NCI-H446 (cell line): ENCODE measurements around the gene CCDC195.

ENCODE experiments used
- DNase-seq, 2 experiments: peaks; one replicate each; lab custom pipeline; 2025; lab: John Stamatoyannopoulos, UW

The CCDC195 gene

DNA sequence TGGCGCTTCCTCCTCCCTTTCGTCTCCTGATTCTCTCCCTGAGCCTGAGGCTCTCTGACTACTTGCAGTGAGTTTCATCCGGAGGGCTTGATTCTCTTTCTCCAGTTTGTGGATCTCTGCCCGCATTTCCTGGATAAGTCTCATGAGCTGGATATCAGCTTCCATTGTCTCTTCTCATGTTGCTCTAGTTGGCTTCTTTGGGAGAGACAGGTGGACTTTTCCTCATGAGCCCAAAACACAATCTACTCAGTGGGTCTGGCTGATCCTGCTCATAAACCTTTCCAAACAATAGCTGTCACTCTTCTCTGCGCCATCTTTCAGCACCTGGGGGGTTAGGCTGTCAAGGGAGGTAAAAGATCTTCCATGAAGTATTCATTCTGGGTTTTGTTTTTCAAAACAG is at the start of gene CCDC195:
TSS of gene CCDC195 (minus strand) at position 165 of the 400 bp plus-strand sequence. CDS start at position 165, 0 bp downstream.
- DNase-seq, result no peak

DNA sequence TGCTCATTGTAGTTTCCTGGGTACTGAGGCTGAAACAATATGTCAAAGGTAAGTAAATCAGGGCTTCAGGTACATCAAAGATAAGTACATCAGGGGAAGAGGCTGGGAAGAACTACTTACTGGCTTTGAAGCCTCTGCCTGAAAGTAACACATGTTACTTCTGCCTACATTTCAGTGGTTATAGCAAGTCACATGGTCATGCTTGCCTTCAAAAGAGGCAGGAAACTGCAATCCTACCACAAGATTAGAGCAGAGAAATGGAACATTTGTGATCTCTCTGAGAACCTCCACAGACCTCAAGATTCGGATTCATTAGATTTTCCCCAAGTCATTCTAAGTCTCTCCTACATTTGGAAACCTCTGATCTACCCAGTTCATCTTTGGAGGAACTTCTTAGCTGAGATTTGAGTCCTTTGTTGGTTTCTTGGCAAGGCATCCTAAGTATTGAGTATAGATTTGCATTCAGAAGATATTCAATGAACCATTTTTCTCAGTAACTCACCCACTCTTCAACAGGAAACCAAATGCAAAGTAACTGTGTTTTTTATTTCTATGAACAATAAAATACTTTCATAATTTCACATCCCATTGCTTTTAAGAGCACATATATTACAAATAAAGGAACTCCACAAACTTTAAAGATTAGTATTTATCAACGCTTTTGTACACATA is 48.5 kb upstream of the CCDC195 start:
- DNase-seq, result no peak

DNA sequence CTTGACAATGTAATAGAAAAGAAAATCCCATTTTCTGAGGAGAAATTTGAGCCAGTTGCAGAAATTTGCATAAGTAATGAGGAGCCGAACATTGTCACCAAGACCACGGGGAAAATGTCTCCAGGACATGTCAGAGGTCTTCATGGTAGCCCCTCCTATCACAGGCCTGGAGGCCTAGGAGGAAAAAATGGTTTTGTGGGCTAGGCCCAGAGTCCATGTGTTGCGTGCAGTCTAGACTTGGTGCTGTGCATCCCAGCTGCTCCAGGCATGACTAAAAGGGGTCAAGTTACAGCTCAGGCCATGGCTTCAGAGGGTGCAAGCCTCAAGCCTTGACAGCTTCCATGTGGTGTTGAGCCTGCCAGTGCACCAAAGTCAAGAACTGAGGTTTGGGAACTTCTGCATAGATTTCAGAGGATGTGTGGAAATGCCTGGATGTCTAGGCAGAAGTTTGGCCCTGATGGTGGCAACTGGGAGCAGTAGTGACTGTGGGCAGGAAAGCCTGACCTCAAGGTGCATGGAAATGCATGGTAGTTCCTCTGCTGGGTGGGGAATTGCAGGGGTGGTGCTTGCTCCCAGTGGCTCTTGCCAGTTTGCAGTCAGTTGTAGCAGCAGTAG is 41.9 kb upstream of the CCDC195 start:
- no peak for DNase-seq

- no peak for DNase-seq
These were observed 37.8 kb upstream of the CCDC195 start for GRCh38 chr2:224753743-224754540.

- no peak for DNase-seq
These were observed 36.0 kb upstream of the CCDC195 start for GRCh38 chr2:224751996-224752698.

- DNase-seq, result no peak
These were observed 33.0 kb upstream of the CCDC195 start for GRCh38 chr2:224749136-224749535.

DNA sequence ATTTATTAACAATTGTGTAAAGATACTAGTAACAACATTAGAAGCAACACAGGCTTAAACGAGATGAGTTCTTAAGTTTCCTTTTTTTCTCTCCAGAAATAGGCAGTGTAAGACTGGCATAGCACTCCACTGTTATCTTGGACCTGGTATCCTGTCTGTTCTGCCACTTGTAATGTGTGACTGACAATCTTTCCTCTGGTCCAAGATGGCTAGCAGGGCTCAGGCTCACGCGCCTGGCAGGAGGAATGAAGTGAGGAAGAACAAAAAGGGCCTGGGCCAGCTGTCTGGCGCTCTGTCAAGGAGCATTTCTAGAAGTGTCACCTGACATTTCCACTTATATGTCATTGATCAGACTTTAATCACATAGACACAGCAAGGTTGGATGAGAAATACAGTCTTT is 31.6 kb upstream of the CCDC195 start:
- no peak for DNase-seq

DNA sequence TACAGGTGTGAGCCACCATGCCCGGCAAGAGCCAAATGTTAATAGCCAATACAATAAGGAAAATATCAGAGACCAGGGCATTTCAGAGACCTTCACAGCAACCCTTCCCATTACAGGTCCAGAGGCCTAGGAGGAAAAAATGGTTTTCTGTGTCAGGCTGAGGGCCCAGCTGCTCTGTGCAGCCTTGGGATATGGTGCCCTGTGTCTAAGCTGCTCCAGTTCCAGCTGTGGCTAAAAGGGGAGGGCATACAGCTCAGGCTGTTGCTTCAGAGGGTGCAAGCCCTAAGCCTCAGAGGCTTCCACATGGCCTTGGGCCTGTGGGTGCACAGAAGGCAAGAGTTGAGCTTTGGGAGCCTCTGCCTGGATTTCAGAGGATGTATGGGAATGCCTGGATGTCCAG is 20.1 kb upstream of the CCDC195 start:
- DNase-seq, result no peak

GRCh38 chr2:224734949-224735348 is 18.8 kb upstream of the CCDC195 start:
- DNase-seq, result no peak

- DNase-seq, result no peak
These were observed 15.5 kb upstream of the CCDC195 start for GRCh38 chr2:224731665-224732064.

DNA sequence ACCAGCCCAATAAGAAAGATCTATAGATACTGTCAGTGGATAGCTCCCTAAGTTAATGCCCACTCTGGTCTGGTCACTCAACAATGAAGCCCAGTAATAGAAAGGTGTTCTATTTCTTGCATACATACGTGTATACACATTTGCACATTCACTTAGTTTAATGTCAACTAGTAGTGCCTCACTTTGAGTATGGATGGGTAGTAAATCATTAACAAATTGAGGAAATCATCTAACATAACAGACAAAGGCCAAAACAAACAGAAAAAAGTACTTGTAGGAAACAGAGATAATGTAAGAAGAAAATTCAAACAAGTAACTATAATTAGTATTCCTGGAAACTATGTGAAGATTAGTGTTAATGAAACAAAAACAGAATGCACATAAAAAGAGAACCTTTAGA is 13.3 kb upstream of the CCDC195 start:
- DNase-seq, result no peak

DNA sequence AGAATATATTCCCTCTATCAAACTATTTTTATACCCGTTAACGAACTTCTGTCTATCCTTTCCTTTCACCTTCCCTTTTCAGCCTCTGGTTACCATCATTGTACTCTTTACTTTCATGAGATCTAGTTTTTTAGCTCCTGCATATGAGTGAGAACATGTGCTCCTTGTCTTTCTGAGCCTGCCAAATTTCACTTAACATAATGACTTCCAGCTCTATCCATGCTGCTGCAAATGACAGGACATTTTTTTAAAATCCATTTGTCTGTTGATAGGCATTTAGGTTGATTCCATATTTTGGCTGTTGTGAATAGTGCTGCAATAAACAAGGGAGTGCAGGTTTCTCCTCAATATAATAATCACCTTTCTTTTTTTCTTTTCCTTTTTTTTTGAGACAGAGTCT is 8.2 kb upstream of the CCDC195 start:
- peak in 1 of 2 experiments; percentile 16 for DNase-seq

GRCh38 chr2:224723586-224724217 is 7.5 kb upstream of the CCDC195 start:
- DNase-seq, result peak in 1 of 2 experiments; percentile 27

GRCh38 chr2:224722770-224723169 is 6.6 kb upstream of the CCDC195 start:
- peak in 1 of 2 experiments; percentile 49 for DNase-seq

DNA sequence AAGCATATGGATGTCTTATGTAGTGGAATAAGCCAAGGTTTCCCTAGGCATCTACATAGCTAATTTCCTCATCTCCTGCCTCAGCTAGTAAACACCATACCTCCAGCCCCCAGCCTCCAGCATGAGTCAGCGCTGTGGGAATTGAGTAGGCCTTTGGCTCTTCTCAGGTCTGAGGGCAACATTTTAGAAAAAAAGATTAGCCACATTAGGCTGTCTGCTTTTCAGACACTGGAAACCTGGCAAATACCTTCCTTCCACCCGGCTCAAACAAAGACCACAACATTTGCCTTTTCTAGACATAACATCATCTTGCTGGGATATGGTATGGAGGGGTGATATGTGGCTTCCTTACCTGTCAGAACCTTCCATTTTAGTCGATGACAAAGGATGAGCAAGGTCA is 6.1 kb upstream of the CCDC195 start:
- peak in 1 of 2 experiments; percentile 35 for DNase-seq

GRCh38 chr2:224716921-224717320 is 756 bp upstream of the CCDC195 start:
- no peak for DNase-seq

DNA sequence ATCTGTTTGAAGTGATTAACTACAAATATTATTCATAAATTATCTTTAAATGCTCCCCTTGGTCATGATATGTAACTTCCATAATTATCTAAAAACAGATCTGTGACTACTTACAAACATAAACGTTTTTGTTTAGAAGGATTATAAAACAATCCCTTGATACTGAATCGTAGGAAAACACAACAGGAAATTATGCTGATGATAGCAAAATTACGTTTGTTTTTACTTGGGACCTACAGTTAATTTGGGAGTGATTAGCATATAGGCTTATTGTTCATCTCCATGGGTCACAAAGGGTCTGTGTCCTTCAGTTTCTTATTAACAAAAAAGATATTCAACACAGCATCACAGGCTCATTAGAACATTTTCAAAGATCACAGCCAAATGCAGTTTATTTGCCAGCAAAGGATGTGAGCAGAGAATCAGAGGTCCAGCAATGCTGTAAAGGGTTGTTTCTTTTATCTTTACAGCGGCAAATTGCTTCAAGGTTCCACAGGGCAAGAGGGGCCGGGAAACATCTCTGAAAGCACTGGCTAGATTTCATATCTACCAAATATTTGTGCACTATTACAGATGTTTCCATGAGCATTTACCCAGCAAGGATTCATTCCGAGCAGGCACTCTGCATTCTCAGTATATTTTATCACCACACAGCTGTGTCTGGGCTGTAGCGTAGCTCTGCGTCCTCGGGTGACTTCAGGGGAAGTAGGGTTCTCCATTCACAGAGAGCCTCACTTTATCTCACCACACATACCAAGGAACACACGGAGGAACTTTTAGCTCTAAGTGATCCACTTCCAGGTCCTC is 4.1 kb downstream of the CCDC195 start:
- no peak for DNase-seq

DNA sequence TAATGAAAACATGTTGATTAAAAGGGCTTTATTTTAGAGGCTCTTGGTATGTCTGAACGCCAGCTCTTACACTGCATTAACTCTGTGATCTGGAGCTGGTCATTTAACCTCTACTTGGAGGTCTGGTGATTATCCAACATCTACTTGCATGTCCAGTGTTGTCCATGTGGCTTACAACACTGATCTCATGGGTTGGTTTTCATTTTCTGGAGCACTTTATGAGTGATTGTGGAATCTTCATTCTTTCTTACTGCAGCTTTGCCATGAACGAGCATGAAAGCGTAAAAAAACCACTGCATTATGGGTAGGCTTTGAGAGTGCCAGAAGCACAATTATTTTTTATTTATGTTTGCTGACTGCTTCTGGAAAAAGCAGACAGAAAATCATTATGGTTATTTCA is 4.8 kb downstream of the CCDC195 start:
- DNase-seq, result no peak

DNA sequence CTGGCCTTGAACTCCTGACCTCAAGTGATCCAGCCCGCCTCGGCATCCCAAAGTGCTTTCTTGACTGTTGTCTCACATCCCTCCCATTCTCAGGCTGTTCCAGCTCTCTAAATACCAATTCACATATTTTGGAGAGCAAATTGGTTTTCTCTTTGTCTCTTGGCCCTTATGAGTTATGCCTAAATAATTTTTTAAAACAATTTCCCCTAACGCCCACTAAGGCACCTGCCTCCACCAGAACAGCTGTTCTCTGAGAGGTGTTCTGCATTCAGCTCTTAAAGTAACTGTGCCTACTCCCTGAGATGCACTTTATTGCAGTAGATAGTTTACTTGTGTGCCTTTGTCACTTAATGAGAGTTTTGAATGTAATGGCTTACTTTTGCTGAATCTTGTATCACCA is 6.9 kb downstream of the CCDC195 start:
- no peak for DNase-seq

GRCh38 chr2:224694502-224694901 is 21.7 kb downstream of the CCDC195 start:
- DNase-seq, result no peak

DNA sequence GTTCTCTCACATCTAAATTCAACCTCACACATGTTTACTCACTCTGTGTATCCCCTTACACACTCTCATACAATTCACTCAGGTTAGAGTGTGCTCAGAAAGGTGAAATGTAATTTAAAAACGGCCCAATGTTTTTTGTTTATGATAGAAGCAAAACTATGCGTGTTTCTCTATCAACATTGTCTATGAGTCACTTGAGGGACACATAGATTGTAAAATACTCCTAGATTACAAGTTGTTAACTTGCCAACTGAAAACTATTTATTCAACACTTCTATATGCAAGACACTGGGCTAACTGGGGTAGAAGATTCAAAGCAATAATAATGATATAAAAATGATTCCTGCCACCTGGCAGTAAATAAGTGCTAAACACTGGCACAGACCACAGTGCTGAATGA is 24.6 kb downstream of the CCDC195 start:
- DNase-seq, result no peak
